ACC112 (cell line): Measurements from ENCODE around the gene SLTM.
A peak's percentile ranks its signal among the peaks of the same experiment; 100 is the strongest.

ENCODE experiments used
- H2AFZ ChIP-seq: fragments of 200-600 bp; sonication (generic); one replicate; pipeline ENCODE4 v1.6.0; 2017; ENCODE audit warnings: antibody characterized with exemption, low read length; ENCODE audit not compliant: unreplicated experiment
- H3K27ac ChIP-seq: fragments of 200-600 bp; sonication (generic); 2 replicates; pipeline ENCODE4 v1.5.1; 2014; ENCODE audit warnings: low read depth, mild to moderate bottlenecking, antibody characterized with exemption, low read length, moderate library complexity
- H3K27me3 ChIP-seq: fragments of 200-600 bp; sonication (generic); 2 replicates; pipeline ENCODE4 v1.6.1; 2014; ENCODE audit warnings: mild to moderate bottlenecking, antibody characterized with exemption, low read length, moderate library complexity, mixed read lengths; ENCODE audit not compliant: insufficient read depth
- H3K36me3 ChIP-seq: fragments of 200-600 bp; sonication (generic); 2 replicates; pipeline ENCODE4 v1.6.1; 2016; ENCODE audit warnings: mild to moderate bottlenecking, antibody characterized with exemption, low read length, moderate library complexity, mixed read lengths; ENCODE audit not compliant: insufficient read depth
- H3K4me1 ChIP-seq: fragments of 200-600 bp; sonication (generic); one replicate; pipeline ENCODE4 v1.6.1; 2016; ENCODE audit warnings: low read length, mixed read lengths; ENCODE audit not compliant: insufficient read depth, unreplicated experiment, control insufficient read depth
- H3K4me3 ChIP-seq: fragments of 200-600 bp; sonication (generic); 2 replicates; pipeline ENCODE4 v1.5.1; 2014; ENCODE audit warnings: mild to moderate bottlenecking, low read depth, low read length
- H3K79me2 ChIP-seq: fragments of 200-600 bp; sonication (generic); one replicate; pipeline ENCODE4 v1.6.0; 2016; ENCODE audit warnings: low read length; ENCODE audit not compliant: control insufficient read depth, unreplicated experiment, insufficient read depth

Gene SLTM

GRCh38 chr15:58933281-58934113 lies at the start of gene SLTM:
Gene SLTM, minus strand, starts transcription at chr15:58933679. Its CDS starts 114 bp downstream, at chr15:58933565.
- Histone ChIP-seq H3K27me3 (no peaks in the 10 kb centered on the region), H3K79me2 (peaks cover 40% of the 10 kb centered on the region), H3K27ac (peak within 1 kb of the TSS; percentile 83), H3K36me3 (peaks cover 6% of the 10 kb centered on the region), H3K4me3 (peak within 1 kb of the TSS; percentile 96), H2AFZ (peak within 1 kb of the TSS; percentile 97), H3K4me1 (peaks cover 18% of the 10 kb centered on the region)

GRCh38 chr15:58983261-58983660 lies 49.8 kb upstream of the SLTM start:
- H2AFZ ChIP-seq, result no peak overlapping the region

GRCh38 chr15:58981808-58982475 lies 48.5 kb upstream of the SLTM start:
- H3K4me3 ChIP-seq, result peak overlapping the region; percentile 60
- no peaks in the 10 kb centered on the region for H3K79me2 ChIP-seq
- no peaks in the 10 kb centered on the region for H3K27me3 ChIP-seq
- peak overlapping the region; percentile 92 for H2AFZ ChIP-seq
- H3K27ac ChIP-seq, result no peak overlapping the region
- no peaks in the 10 kb centered on the region for H3K36me3 ChIP-seq
- peaks cover 15% of the 10 kb centered on the region for H3K4me1 ChIP-seq

More at GRCh38 chr15:58983261-58983660, 49.8 kb upstream of the SLTM start:
- Histone ChIP-seq H3K27me3 (no peaks in the 10 kb centered on the region), H3K79me2 (peaks cover 7% of the 10 kb centered on the region), H3K36me3 (no peaks in the 10 kb centered on the region), H3K4me3 (no peak overlapping the region), H3K27ac (no peak overlapping the region), H3K4me1 (peaks cover 15% of the 10 kb centered on the region)

GRCh38 chr15:58980351-58980939 lies 47.0 kb upstream of the SLTM start:
- Histone ChIP-seq H3K27me3 (no peaks in the 10 kb centered on the region), H3K4me3 (no peak overlapping the region), H3K27ac (no peak overlapping the region), H3K36me3 (no peaks in the 10 kb centered on the region), H3K4me1 (peaks cover 15% of the 10 kb centered on the region), H3K79me2 (no peaks in the 10 kb centered on the region), H2AFZ (no peak overlapping the region)

- peaks cover 15% of the 10 kb centered on the region for H3K4me1 ChIP-seq
- no peak overlapping the region for H2AFZ ChIP-seq
- no peaks in the 10 kb centered on the region for H3K36me3 ChIP-seq
- H3K4me3 ChIP-seq, result no peak overlapping the region
- H3K27ac ChIP-seq, result no peak overlapping the region
- H3K79me2 ChIP-seq, result no peaks in the 10 kb centered on the region
- no peaks in the 10 kb centered on the region for H3K27me3 ChIP-seq
Measured at GRCh38 chr15:58977887-58978286, 44.4 kb upstream of the SLTM start.

- H3K79me2 ChIP-seq, result no peaks in the 10 kb centered on the region
- no peak overlapping the region for H3K4me3 ChIP-seq
- H3K27ac ChIP-seq, result no peak overlapping the region
- H2AFZ ChIP-seq, result no peak overlapping the region
- H3K27me3 ChIP-seq, result no peaks in the 10 kb centered on the region
- peaks cover 11% of the 10 kb centered on the region for H3K4me1 ChIP-seq
- H3K36me3 ChIP-seq, result no peaks in the 10 kb centered on the region
Measured at GRCh38 chr15:58967479-58967878, 34.0 kb upstream of the SLTM start.

GRCh38 chr15:58966698-58967097 lies 33.2 kb upstream of the SLTM start:
- no peak overlapping the region for H3K4me3 ChIP-seq
- no peaks in the 10 kb centered on the region for H3K36me3 ChIP-seq
- H2AFZ ChIP-seq, result no peak overlapping the region
- no peaks in the 10 kb centered on the region for H3K79me2 ChIP-seq
- no peaks in the 10 kb centered on the region for H3K27me3 ChIP-seq
- no peak overlapping the region for H3K27ac ChIP-seq
- H3K4me1 ChIP-seq, result peaks cover 11% of the 10 kb centered on the region

GRCh38 chr15:58962662-58963565 lies 29.4 kb upstream of the SLTM start:
- H3K27ac ChIP-seq, result no peak overlapping the region
- no peaks in the 10 kb centered on the region for H3K79me2 ChIP-seq
- no peak overlapping the region for H2AFZ ChIP-seq
- H3K4me1 ChIP-seq, result peaks cover 11% of the 10 kb centered on the region
- H3K27me3 ChIP-seq, result no peaks in the 10 kb centered on the region
- H3K4me3 ChIP-seq, result no peak overlapping the region
- H3K36me3 ChIP-seq, result no peaks in the 10 kb centered on the region

- Histone ChIP-seq H3K4me1 (peaks cover 11% of the 10 kb centered on the region), H3K36me3 (no peaks in the 10 kb centered on the region), H3K27ac (no peak overlapping the region), H3K79me2 (no peaks in the 10 kb centered on the region), H2AFZ (no peak overlapping the region), H3K27me3 (no peaks in the 10 kb centered on the region), H3K4me3 (no peak overlapping the region)
Measured at GRCh38 chr15:58962136-58962535, 28.7 kb upstream of the SLTM start.

- no peak overlapping the region for H2AFZ ChIP-seq
- H3K4me3 ChIP-seq, result no peak overlapping the region
- no peaks in the 10 kb centered on the region for H3K27me3 ChIP-seq
- no peaks in the 10 kb centered on the region for H3K36me3 ChIP-seq
- H3K4me1 ChIP-seq, result peaks cover 3% of the 10 kb centered on the region
- no peaks in the 10 kb centered on the region for H3K79me2 ChIP-seq
- H3K27ac ChIP-seq, result no peak overlapping the region
Measured at GRCh38 chr15:58958811-58959210, 25.3 kb upstream of the SLTM start.
